T-helper 1 cell (primary cell): ENCODE data around the gene APOB.

ENCODE experiments used
- DNase-seq, 5 donors: peaks; one replicate each; pipeline ENCODE4 v3.0.0-alpha.2; 2012 to 2020

The APOB gene

DNA sequence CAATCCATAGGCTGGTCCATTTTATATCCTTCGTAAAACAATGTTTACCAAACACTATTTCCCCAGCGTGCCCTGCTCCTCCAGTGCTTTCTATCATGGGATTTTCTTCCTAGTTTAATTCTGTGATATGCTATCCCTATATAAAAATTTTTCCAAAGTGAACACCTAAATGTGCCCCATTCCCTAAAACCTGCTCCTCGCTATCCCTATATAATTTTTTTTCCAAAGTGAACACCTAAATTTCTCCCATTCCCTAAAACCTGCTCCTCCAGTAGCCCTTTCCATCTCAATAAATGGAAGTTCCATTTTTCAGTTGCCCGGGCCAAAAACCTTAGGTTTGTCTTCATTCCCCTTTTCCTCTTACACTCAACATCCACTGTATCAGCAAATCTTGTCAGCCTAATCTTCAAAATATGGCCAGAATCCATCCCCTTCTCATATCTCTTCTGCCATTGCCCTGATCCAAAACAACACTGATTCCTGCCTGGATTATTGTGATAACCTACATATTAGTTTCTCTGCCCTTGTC is 26.1 kb downstream of the APOB start:
- no peak for DNase-seq

DNA sequence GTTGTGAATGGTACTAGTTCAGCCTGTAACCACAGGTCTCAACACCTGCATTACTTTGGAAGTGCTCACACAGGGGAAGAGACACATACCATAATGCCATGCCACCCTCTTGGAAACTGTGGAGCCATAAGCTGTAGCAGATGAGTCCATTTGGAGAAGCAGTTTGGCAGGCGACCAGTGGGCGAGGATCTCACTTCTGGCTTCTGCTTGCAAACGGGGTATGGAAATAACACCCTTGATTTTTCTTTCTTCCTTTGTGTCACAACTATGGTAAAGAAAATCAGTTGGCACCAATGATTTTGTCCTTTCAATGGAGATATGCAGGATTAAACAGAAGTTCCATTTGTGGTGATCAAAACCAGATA is 28.6 kb downstream of the APOB start:
- no peak for DNase-seq

DNA sequence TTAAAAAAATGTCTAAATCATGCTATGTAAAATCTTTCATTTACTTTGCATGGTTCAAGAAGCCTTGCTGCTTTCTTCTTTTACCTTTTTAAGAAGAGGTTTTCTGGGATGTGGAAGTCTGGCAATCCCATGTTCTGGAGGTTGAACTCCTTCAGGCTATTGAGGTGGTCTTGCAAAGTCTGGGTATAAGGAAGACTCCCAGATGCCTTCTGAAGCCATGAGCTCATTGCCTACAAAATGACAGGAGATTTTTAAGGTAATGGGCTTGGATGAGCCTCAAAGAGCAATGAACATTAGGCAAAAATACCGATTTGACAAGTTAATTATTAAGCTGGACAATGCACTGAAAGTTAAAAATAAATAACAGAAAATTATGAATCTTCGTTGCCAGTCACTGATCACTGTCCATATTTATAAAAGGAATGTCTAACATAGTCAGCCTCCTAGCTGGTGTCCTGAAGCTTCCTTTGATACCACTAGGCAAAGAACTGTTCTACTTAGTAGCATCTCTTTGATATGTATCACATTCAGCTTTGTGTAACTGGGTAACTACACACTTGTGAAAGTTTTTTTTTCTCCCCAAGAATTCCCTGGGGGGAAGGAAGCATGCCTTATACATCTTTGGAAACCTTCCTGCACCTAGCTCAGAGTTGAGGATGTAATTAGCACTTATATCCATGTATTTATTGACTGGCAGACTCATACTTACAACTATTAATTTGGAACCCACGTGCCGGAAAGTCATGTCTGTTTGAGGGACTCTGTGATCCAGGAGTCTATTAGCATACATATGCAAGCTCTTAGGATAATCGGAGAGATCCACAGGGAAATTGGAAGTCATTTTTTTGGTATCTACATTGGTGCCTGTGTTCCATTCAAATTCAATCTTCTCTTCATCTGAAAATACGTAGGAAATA is 29.3 kb downstream of the APOB start:
- no peak for DNase-seq

DNA sequence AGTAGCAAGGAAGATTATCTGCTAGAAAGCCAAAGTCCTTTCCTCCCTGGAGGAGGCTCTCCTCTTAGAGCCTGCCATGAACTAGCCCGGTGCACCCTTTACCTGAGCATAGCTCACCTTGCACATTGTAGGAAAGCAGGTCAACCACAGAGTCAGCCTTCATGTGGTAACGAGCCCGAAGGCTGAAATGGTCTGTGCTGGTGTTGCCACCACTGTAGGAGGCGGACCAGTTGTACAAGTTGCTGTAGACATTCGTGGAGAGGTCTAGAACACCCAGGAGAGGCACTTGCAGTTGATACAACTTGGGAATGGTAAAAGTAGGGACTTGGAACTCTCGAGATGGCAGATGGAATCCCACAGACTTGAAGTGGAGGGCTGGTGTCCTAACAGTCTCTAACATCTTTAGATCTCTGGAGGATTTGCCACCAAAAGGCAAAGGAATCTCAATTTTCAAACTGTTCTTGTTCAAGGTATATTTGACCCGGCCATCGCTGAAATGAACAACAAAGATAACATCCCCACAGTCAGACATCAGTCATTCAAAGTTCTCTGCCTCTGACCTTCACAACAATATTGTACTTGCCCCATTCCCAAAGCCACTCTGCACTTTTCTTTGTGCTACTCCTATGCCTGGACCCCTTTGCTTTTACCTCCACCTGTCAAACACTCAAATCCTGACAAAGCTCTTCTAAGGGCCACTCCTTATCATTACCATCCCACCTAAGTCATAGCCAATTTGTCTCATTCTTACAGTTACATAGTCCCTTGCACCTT is 30.6 kb downstream of the APOB start:
- DNase-seq, result no peak

DNA sequence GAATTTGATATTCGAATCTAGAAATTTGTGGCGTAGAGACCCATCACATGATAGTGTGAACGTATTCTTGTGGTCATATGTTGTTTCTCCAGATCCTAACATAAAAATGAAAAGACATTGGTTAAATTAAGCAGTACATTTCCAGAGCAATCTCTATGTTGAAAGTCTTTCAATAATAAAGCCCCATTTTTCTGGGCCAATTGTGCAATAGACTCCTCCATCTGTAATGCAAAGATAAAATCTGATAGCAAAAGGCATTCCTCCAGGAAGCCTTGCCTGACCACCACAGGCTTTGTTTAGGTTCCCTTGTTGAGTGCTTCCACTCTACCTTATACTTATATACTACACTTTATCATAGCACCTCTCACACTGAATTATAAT is 31.3 kb downstream of the APOB start:
- no peak for DNase-seq

DNA sequence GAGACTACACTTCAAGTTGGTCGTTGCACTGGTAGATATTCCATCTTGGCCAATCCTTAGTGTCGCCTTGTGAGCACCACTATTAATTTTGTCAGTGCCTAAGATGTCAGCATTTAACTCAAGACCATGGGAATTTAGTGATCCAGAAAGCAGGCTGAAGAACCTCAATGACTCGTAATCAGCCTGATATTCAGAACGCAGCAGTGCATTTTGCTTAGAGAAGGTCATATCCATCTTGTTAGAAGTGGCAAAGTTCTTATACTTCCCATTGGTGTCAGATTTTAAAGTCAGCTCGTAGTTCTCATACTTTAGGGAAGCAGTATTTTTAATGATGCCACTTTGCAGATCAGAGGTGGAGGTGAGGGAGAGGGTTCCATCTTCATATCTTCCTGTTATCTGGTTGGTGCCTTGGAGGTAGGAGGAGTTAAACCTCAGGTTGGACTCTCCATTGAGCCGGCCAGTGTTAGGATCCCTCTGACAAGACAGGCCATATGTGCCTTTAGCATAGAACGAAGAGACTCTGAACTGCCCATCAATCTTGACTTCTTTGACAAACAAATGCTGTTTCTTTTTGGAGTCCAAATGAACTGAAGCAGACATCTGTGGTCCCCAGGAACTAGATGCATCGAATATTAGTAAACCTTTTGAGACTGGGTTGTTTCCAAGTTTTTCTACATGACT is 31.9 kb downstream of the APOB start:
- no peak for DNase-seq

DNA sequence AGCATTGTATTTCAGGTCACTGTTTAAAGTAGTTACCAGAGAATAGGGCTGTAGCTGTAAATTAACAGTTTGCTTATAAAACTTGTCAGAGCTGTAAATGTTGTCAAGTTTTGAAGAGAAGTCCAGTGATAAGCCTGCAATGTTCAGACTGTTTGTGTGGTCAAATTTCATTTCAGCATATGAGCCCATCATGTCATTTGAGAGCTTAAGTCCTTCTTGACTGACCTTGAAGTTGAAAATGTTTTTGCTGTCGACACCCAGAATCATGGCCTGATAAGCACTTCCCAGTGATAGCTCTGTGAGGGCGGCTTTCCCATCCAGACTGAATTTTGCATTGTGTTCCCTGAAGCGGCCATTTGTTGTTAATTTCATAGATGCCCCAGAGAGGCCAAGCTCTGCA is 32.4 kb downstream of the APOB start:
- no peak for DNase-seq

DNA sequence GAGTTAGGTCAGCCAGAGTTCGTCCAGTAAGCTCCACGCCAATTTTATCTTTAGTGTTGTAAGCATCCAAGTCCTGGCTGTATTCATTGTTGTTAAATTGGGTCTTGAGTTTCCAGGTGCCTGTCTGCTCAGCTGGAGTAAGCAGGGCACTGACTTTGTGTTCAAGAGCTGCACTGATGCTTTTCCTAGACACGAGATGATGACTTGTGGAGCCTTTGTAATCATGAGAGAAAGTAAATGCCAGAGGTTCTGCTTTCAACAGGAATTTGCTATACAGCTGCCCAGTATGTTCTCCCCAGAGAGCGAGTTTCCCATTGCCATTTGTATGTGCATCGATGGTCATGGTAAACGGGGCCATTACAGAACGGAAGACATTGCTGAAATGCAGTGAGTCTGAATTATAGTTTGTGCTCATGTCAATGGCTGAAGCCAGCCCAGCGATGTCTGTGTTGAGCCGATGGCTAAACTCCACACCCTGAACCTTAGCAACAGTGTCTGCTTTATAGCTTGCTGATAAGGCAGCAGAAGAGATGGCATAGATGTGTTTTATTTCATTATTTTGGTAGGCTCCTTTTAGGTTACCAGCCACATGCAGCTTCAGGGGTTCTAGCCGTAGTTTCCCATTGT is 32.9 kb downstream of the APOB start:
- DNase-seq, result no peak

DNA sequence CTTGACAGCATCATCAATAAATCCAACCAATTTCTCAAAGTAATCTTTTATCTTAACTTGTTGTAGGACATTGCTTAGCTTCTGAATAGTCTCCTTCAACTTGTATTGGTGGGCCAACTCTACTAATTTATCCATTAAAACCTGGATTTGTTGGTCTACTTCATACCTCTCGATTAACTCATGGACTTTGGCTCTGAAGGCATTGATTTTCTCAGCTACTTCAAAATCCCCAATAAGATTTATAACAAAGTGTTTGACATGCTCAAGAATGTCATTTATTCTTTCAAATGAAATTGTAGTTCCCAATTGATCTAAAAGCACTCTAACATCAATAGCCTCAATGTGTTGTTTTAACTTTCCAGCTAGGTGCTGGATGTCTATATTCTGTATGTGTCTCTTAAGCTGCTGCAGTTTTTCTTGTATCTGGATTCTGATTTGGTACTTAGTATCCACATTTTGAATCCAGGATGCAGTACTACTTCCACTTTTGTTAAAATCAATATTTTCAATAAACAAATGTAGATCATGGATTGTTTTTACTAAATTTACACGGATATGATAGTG is 34.1 kb downstream of the APOB start:
- no peak for DNase-seq

DNA sequence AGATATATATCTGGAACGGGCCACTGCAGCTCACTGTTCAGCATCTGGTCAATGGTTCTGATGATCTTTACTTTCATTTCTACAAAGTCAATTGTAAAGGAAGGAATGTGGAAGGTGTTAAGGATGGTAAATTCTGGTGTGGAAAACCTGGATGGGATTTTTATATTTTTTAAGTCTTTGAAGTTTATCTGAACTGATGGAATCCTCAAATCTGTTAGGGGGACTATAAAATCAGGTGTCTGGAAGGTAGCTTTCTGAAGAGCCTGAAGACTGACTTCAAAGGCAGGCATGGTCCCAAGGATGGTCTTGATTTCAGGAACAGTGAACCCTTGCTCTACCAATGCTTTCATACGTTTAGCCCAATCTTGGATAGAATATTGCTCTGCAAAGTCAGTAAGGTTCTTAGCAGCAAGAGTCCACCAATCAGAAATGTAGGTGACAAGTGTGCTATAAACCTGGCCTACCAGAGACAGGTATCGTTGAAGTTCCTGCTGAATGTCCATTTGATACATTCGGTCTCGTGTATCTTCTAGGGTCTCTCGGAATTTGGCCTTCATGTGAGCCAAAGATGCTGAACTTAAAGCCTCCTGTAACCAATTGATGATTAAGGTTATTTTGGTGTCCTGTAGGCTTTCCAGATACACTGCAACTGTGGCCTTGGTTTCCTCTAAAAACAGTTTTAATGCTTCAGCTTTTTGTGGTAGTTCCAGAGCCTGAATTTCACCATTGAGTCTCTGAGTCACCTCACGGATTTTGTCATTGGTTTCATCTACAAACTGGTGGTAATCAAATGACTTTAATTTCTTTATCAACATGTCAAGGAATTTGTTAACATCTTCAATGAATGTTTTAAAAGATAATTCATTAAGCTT is 34.8 kb downstream of the APOB start:
- DNase-seq, result no peak

DNA sequence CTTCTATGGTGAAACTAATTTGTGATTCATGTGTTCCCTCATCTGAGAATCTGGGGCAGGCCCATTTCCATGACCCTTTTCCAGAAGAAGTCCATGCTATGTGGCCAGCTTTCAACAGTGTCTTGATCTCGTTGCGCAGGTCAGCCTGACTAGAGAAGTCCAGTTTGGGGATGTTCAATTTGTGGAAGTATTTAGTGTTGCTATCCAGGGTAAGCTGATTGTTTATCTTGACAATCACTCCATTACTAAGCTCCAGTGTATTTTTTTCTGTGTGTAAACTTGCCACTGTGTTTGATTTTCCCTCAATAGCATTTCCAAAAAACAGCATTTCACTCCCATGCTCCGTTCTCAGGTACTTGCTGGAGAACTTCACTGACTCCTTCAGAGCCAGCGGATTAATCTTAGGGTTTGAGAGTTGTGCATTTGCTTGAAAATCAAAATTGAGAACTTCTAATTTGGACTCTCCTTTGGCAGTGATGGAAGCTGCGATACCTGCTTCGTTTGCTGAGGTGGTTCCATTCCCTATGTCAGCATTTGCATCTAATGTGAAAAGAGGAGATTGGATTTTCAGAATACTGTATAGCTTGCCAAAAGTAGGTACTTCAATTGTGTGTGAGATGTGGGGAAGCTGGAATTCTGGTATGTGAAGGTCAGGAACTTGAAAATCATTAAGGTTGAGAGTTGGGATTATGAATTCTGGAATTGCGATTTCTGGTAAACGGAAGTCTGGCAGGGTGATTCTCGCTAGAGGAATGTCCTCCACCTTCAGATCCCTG is 35.7 kb downstream of the APOB start:
- no peak for DNase-seq

DNA sequence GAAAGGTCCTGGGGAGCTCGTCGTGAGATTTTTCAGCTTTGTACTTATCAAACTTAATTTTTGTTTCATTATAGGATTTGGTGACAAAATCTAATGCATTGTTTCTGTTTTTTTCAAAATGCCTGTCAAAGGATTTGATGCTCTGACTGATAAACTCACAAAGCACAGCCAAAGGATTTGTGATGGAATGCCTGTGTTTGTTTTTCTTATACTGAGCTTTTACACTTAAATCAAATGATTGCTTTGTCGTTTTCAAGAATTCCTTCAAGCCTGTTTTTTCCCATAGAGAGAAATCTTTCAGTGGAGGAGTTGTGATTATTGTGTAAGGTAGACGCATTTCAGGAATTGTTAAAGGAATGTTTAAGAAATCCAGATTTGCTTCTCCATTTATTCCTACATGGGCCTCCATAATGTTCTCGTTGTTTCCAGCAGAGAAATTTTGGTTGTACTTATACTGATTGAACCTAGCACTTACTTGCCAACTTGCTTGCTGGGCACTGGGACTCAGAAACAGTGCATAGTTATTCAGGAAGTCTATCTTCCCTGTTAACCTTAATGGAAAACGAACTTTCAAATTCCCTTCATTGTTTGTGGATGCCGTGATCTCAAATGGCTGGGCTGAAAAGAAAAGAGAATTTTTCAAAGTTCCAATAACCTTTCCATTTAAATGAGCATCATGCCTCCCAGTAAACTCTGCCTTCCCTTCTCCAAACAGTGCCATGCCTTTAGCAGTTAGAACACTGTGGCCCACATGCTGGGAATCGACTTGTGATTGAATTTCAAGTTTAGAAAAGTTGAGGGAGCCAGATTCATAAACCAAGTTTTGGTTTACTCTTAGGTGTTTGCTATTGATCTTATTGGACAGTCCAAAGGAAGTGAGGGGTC is 36.5 kb downstream of the APOB start:
- no peak for DNase-seq

DNA sequence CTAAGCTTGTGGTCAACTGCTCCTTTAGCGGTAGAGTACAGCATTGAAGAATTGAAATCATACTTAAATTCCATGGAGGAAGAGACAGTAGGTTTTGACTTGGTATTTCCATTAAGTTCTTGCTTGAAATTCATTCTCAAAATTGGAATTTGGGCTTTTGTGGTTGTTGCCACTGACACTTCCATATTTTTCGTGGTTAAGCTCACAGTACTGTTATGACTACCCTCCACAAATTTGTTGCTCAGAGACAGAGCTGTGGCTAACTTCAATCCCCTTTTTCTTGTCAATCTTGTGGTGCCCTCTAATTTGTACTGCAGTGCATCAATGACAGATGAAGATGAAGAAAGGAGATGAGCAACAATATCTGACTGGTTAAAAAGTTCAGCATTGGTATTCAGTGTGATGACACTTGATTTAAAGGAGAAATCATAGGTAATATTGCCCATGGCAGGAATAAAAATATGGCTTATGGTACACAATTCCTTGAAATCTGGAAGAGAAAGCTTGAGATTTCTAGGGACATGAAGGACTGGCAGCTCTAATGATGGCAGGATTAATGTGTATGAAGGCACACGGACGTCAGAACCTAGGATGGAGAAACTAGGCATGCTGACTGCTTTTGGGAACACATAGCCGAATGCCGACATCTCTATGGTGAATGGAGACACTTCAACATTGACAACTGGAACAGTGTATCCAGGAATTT is 37.3 kb downstream of the APOB start:
- DNase-seq, result no peak

DNA sequence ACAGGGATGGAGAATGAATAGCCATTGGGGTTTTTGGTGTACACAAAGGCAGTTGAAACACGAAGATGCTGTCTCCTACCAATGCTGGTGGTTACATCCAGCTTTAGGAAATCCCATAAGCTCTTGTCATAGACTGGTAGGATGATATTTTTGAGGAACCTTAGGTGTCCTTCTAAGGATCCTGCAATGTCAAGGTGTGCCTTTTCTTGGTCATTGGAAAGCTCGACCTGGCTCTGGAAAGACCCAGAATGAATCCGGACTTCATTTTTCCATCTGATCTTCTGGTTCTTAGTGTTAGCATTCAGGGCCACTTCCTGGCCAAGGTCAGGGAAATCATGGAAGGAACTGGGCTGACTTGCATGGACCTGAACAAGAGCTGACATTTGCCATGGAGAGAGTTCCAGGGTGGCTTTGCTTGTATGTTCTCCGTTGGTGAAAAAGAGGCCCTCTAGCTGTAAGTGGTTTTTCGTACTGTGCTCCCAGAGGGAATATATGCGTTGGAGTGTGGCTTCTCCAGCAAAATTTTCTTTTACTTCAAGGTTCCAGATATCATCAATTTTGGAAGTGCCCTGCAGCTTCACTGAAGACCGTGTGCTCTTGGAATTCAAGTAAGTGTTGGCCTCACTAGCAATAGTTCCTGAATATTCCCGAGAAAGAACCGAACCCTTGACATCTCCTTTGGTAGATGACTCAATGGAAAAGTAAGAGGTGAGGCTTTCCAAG is 38.0 kb downstream of the APOB start:
- no peak for DNase-seq

DNA sequence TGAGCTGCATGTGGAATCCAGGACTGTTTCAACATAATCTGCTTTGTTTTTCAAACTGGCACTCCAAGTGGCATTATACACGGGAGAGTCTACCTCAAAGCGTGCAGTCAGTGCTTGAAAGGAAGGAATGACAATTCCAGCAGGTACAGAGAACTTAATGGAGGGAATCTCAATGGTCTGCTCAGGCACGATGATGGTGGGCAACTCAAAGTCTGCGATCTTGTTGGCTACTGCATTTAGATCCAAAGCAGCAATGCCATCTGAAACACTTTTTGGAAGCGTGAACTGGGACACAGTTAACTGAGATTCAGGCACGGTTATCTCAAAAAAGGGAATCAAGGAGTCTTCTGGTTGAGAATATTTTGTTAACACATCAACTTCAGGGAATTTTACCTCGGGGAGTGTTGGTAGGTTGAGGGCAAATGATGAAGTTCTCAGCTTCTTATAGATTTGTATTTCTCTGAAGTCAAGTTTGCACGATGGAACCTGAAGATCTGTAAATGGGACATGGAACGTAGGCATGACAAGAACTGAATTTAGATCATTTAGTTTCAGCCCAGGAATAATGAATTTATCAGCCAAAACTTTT is 38.7 kb downstream of the APOB start:
- no peak for DNase-seq

DNA sequence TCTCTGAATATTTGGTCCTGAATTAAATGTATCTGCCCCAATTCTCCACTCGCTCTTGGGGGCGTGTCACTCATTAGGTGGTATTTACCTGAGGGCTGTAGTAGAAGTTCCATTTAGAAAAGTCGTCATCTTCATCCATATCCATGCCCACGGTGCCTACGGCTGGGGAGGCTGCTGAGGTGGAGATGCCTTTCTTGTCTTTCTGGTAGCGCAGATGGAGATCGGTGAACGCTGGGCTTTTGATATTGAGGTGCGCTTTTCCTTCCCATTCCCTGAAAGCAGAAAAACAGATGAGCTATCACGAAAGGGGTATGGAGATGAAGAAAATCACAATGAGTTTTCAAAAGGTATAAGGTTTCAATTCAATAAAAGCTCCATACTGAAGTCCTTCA is 39.7 kb downstream of the APOB start:
- no peak for DNase-seq

DNA sequence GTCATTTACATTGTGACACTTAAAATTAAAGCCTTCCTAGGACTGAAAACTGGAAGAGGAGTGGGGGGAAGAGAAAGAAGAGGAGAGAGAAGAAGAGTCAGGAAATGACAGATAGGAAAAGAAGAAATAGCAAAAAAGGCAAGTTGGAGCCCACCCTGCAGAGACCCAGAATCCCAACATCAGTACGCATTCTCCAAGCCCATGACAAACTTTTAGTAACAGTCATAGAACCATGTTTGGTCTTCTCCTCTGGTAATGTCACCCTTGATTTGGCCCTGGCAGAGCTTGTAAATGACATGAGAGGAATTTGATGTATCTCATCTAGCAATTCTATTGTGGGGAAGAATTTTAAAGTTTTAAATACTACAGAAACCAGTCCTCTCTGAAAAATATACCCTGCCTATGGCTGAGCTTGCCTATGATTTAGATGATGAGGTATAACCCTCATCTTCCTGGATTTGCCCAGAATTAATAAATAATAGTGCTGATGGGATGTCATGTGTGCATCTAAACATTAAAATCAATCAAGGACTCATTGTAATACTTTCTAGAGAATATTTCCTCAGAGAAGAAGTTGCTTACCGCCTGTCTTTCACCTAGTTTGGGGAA is 40.2 kb downstream of the APOB start:
- DNase-seq, result no peak
